ENCODE data around the gene SHTN1.

The SHTN1 gene, protein sequence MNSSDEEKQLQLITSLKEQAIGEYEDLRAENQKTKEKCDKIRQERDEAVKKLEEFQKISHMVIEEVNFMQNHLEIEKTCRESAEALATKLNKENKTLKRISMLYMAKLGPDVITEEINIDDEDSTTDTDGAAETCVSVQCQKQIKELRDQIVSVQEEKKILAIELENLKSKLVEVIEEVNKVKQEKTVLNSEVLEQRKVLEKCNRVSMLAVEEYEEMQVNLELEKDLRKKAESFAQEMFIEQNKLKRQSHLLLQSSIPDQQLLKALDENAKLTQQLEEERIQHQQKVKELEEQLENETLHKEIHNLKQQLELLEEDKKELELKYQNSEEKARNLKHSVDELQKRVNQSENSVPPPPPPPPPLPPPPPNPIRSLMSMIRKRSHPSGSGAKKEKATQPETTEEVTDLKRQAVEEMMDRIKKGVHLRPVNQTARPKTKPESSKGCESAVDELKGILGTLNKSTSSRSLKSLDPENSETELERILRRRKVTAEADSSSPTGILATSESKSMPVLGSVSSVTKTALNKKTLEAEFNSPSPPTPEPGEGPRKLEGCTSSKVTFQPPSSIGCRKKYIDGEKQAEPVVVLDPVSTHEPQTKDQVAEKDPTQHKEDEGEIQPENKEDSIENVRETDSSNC

DNA sequence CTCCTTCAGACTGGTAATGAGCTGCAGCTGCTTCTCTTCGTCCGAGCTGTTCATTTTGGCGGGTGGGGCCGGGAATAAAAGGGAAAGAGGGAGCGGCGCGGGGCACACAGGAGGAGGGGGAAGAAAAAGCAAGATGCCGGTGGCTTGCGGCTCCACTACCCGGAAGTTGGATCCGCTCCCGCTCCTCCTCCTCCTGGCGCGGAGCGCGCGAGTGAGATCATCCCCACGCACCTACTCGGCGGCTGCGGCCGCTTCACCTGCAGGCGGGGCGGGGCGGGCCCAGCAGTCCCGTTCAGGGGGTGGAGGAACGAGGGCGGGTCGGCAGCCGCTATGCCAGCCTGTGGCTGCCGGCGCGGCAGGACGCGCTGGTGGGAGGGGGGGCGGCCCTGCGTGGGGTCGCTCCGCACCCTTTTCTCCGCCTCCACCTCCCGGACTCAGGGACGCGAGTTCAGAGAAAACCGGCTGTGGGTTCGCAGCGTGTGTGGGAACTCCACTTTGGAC, at the start of gene SHTN1:
Gene SHTN1, minus strand, starts transcription at position 162 of the 501 bp plus-strand sequence. Its CDS starts 108 bp downstream, at position 54.
- Mint-ChIP-seq H3K27me3 (peaks cover 8% of the 10 kb centered on the region), H3K4me1 (peaks cover 2% of the 10 kb centered on the region), H3K4me3 (peak within 1 kb of the TSS; percentile 84), H3K36me3 (no peaks in the 10 kb centered on the region), H3K9me3 (no peaks in the 10 kb centered on the region), H3K27ac (no peak within 1 kb of the TSS)
- DNase-seq (ENCODE audit: low spot score in 2 of 2) (peak in 1 of 2 donors; percentile 11), ATAC-seq (ENCODE audit: low read depth) (peak; percentile 69)

DNA sequence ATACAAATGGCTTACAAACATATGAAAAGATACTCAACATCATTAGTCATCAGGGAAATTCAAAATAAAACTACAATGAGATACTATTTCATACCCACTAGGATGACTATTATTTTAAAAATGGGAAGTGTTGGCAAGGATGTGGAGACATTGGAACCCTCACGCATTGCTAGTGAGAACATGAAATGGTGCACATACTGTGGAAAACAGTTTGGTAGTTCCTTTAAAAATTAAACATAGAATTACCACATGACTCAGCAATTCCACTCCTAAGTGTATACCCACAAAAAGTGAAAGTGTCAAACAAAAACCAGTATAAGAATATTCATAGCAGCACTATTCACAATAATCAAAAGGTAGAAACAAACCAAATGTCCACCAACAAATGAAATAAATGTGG, 48.5 kb upstream of the SHTN1 start:
- Mint-ChIP-seq H3K9me3 (peaks cover 13% of the 10 kb centered on the region), H3K4me1 (no peaks in the 10 kb centered on the region), H3K27me3 (peaks cover 3% of the 10 kb centered on the region), H3K4me3 (no peak overlapping the region), H3K36me3 (peaks cover 1% of the 10 kb centered on the region), H3K27ac (no peak overlapping the region)
- ATAC-seq (ENCODE audit: low read depth), result no peak
- no peak for DNase-seq (ENCODE audit: low spot score in 2 of 2)

DNA sequence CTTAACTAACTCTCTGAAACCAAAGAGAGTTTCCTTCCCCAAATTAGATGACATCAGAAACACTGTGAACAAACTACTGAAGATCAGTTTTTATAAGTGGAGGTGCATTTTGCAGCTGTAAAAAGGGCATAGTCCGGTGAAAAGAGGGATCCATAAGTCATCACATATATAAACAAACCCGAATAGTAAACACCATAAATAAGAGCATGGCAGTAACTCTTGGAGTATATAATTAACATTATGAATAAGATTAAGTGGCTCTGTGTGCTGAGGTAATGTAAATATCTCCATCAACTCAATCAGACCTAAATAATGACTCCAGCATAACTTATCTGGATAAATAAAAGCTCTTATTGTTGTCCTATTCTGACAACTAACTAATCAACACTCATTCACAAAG, 43.0 kb upstream of the SHTN1 start:
- Mint-ChIP-seq H3K9me3 (peaks cover 22% of the 10 kb centered on the region), H3K4me1 (no peaks in the 10 kb centered on the region), H3K4me3 (no peak overlapping the region), H3K27me3 (peaks cover 4% of the 10 kb centered on the region), H3K36me3 (peaks cover 2% of the 10 kb centered on the region), H3K27ac (no peak overlapping the region)
- ATAC-seq (ENCODE audit: low read depth) (no peak), DNase-seq (ENCODE audit: low spot score in 2 of 2) (no peak)

DNA sequence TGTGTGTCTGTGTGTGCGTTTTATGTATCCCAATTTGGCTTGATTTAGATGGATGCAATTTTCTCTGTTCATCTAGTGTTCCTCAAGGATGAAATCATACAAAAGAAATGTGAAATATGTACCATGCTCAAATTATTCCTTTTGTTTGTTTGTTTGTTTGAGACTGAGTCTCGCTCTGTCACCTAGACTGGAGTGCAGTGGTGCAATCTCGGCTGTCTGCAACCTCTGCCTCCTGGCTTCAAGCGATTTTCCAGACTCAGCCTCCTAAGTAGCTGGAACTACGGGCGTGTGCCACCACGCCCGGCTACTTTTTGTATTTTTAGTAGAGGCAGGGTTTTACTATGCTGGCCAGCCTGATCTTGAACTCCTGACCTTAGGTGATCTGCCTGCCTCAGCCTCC, 11.3 kb upstream of the SHTN1 start:
- H3K27ac Mint-ChIP-seq, result no peak overlapping the region

DNA sequence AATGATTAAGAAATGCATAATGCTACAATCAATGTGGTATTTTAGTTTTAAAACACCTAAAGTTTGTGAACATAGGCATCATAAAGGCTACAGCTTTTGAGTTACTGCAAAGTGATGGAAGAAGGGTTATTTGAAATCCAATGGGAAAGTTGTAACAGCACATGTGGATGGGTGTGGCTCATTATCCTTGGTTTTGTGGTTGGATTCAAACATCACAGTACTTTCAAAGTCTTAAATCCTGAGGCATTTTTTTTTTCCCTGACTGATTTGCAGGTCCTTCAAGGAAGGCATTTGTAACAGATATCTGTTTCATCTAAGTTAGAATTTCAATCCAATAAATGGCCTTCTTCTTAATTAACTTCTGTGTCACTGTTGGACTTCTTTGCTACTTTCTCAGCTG, 9.8 kb upstream of the SHTN1 start:
- Mint-ChIP-seq H3K9me3 (no peaks in the 10 kb centered on the region), H3K4me1 (no peaks in the 10 kb centered on the region), H3K27ac (no peak overlapping the region), H3K4me3 (no peak overlapping the region), H3K36me3 (no peaks in the 10 kb centered on the region), H3K27me3 (no peaks in the 10 kb centered on the region)
- no peak for DNase-seq (ENCODE audit: low spot score in 2 of 2)
- ATAC-seq (ENCODE audit: low read depth), result no peak

More for the DNA sequence above, 11.3 kb upstream of the SHTN1 start:
- ATAC-seq (ENCODE audit: low read depth) (no peak), DNase-seq (ENCODE audit: low spot score in 2 of 2) (no peak)
- Mint-ChIP-seq H3K4me1 (no peaks in the 10 kb centered on the region), H3K9me3 (no peaks in the 10 kb centered on the region), H3K27me3 (no peaks in the 10 kb centered on the region), H3K36me3 (no peaks in the 10 kb centered on the region), H3K4me3 (no peak overlapping the region)

DNA sequence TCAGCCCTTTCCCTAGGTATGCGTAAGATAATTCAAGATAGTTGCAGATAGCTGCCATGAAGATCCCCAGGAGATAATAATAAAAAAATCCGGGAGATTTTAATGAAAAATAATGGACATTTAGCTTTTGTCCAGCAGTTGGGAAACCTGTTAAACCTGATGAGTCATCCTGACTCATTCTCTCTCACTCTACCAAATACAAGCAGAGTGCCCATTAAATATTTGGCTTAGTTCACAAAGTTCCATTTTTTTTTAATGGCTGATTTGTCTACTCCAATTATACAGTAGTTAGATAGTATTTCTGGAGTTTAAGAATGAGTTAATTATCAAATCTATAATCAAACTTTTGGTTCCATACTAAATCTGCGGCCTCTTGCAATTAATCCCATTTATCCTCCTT, 2.1 kb upstream of the SHTN1 start:
- Mint-ChIP-seq H3K36me3 (no peaks in the 10 kb centered on the region), H3K9me3 (no peaks in the 10 kb centered on the region), H3K27ac (no peak overlapping the region)

DNA sequence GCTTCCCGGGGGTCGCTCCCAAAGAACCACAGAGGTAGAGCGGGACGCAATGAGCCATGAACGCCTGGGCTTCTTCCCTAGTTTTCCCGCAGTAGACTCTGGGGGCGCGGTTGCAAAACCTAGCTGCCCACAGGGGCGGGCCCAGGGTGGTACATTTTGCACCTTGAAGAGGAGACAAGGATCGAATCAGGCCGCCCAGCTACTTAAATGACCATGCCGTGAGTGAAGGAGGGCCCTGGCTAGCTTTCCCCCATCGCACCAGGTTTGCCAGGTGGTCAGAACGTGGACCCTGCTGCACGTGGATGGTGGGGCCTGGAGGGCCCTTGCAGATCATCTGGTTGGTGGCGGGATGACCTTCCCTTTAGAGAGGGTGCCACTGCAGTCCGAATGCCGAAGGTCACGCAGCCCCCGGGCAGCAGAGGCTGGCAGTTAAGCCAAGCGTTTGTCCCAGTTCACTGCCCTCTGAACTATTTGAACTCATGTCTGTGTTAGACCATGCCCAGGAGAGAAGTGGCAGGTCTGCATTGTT, 604 bp upstream of the SHTN1 start:
- ATAC-seq (ENCODE audit: low read depth) (no peak), DNase-seq (ENCODE audit: low spot score in 2 of 2) (no peak)
- Mint-ChIP-seq H3K36me3 (no peaks in the 10 kb centered on the region), H3K27me3 (peaks cover 8% of the 10 kb centered on the region), H3K27ac (no peak overlapping the region), H3K4me1 (peaks cover 2% of the 10 kb centered on the region), H3K4me3 (peak overlapping the region; percentile 84), H3K9me3 (no peaks in the 10 kb centered on the region)

More for the DNA sequence above, 2.1 kb upstream of the SHTN1 start:
- Mint-ChIP-seq H3K4me3 (no peak overlapping the region), H3K27me3 (peaks cover 8% of the 10 kb centered on the region), H3K4me1 (peaks cover 2% of the 10 kb centered on the region)
- no peak for DNase-seq (ENCODE audit: low spot score in 2 of 2)
- no peak for ATAC-seq (ENCODE audit: low read depth)

DNA sequence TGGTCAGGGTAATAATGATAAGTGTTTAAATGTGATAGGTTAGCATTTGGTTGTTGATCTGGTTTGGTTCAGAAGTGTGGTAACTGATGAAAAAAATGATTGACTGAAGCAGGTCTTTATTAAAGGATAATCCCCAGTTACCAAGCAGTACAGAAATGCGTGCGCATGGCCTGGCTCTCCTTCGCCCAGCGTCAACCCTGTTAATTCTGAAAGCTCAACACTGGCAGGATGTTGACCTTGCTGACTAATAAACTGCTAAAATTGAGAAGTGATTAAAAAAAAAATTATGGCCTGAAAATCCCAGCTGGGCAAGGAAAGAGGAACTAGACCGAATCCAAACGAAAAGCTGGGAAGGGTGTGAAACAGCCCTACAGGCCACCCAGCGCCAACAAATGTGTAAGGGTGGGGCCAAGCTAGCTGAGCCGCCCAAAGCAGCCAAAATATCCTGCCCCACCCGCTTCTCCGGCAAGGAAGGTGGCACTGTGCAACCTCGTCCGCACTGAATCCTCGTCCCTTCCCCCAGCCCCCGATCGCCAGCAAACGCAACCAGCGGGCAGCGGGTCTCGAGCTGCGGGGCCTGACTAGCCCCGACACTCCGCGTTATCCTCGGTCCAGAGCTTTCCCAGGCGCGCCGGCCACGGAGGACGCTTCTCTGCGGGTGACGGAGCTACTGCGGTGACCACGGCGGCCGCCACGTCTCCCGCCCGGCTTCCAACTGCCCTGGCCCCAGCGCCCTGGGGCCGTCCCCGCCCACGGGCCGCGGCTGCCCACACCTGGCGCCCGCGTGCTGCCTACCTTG, 561 bp downstream of the SHTN1 start:
- ATAC-seq (ENCODE audit: low read depth) (peak; percentile 41), DNase-seq (ENCODE audit: low spot score in 2 of 2) (peak in 1 of 2 donors; percentile 10)
- peaks cover 8% of the 10 kb centered on the region for H3K27me3 Mint-ChIP-seq

DNA sequence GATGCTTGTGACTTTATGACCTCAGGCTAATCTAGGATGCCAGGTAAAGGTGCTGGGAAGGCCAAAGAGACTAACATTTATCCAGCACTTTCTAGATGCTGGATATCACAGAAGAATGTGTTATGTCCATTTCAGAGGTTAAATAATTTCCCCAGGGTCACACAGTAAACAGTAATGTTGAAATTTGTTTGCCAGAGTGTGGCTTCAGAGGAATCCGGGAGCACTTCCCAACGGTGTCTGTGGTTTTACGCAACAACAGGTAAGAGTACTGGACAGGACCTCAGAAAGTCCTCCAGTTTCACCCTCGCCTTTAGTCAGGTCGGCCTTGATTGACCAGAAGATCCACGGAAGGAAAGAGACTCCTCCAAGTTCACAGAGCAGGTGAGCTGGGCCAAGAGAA, 1.7 kb downstream of the SHTN1 start:
- H3K36me3 Mint-ChIP-seq, result no peaks in the 10 kb centered on the region
- H3K9me3 Mint-ChIP-seq, result no peaks in the 10 kb centered on the region
- H3K27me3 Mint-ChIP-seq, result peaks cover 11% of the 10 kb centered on the region
- ATAC-seq (ENCODE audit: low read depth), result no peak
- peaks cover 2% of the 10 kb centered on the region for H3K4me1 Mint-ChIP-seq
- H3K4me3 Mint-ChIP-seq, result peak overlapping the region; percentile 16
- H3K27ac Mint-ChIP-seq, result no peak overlapping the region
- no peak for DNase-seq (ENCODE audit: low spot score in 2 of 2)

More for the DNA sequence above, 561 bp downstream of the SHTN1 start:
- Mint-ChIP-seq H3K36me3 (no peaks in the 10 kb centered on the region), H3K4me3 (peak overlapping the region; percentile 84), H3K27ac (no peak overlapping the region), H3K9me3 (no peaks in the 10 kb centered on the region), H3K4me1 (peaks cover 2% of the 10 kb centered on the region)

DNA sequence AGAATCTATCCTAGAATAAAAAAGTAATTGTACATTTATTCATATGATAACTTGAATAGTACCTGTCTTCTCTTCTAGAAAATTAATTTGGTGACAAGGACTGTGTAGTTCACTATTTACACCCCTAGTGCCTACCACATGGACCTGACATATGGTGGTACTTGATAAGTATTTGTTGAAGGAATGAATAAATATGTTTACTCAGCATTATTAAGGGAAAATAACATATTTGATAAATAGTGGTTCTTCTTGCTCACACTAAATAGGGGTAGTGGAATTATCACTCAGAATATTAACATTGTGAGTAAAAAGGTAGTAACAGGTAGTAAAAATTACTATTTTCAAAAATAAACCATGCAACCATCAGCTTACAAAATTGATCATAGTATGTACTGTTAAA, 2.8 kb downstream of the SHTN1 start:
- no peak overlapping the region for H3K27ac Mint-ChIP-seq
- H3K4me1 Mint-ChIP-seq, result peaks cover 2% of the 10 kb centered on the region
- H3K4me3 Mint-ChIP-seq, result no peak overlapping the region
- DNase-seq (ENCODE audit: low spot score in 2 of 2) (no peak), ATAC-seq (ENCODE audit: low read depth) (no peak)
- no peaks in the 10 kb centered on the region for H3K9me3 Mint-ChIP-seq
- peaks cover 13% of the 10 kb centered on the region for H3K27me3 Mint-ChIP-seq
- H3K36me3 Mint-ChIP-seq, result no peaks in the 10 kb centered on the region

DNA sequence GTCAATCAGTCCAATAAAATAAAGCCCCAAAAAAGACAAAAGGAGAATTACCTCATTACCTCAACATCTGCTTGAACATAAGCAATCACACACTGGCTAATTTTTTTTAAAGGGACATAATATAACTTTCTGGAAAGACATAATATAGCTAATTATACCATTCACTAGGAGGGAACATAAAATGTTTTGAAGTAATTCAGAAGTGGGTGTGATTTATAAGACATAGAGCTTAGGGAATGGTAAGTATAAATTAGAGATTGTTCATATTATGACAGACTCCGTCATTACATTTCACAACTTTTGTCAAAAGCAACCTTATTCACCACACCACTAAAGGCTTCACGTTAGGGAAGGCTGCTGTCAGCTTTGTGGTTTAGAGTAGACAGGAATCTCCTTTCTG, 3.8 kb downstream of the SHTN1 start:
- Mint-ChIP-seq H3K9me3 (no peaks in the 10 kb centered on the region), H3K4me3 (no peak overlapping the region), H3K27ac (no peak overlapping the region), H3K27me3 (peaks cover 16% of the 10 kb centered on the region), H3K36me3 (no peaks in the 10 kb centered on the region), H3K4me1 (peaks cover 2% of the 10 kb centered on the region)
- ATAC-seq (ENCODE audit: low read depth), result no peak
- DNase-seq (ENCODE audit: low spot score in 2 of 2), result no peak

DNA sequence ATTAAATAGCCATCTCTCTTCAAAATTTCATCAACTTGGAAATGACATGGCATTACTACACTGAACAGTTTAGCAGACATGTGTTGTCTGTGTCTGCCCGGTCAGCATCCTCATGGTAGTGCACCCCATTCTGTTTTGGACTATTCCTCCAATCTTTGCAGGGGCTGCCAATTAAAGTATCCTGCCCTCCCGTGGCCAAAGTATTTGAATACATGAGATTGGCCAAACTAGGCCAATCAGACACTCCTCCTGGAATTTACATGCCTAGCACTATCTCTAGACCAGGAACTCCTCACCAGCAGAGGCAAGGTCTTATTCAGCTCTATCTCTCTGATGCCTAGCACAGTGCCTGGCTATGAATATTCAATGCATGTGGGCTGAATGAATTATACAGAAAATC, 4.4 kb downstream of the SHTN1 start:
- H3K27ac Mint-ChIP-seq, result no peak overlapping the region
- H3K9me3 Mint-ChIP-seq, result no peaks in the 10 kb centered on the region
- H3K36me3 Mint-ChIP-seq, result no peaks in the 10 kb centered on the region
- H3K4me1 Mint-ChIP-seq, result peaks cover 2% of the 10 kb centered on the region
- ATAC-seq (ENCODE audit: low read depth), result no peak
- H3K4me3 Mint-ChIP-seq, result no peak overlapping the region
- DNase-seq (ENCODE audit: low spot score in 2 of 2), result no peak
- peaks cover 14% of the 10 kb centered on the region for H3K27me3 Mint-ChIP-seq

DNA sequence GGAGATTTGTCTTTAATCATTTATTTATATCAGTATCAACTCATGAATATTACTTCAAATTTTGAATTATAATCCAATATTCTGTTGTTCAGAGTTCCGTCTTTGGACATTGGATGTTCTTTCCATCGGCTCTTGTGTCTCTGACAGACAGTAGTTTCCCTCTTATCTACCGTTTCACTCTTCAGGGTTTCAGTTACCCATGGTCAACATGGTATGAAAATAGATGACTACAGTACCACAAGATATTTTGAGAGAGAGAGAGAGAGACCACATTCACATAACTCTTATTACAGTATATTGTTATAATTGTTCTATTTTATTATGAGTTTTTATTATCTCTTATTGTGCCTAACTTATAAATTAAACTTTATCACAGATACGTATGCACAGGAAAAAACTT, 6.8 kb downstream of the SHTN1 start:
- Mint-ChIP-seq H3K27me3 (peaks cover 8% of the 10 kb centered on the region), H3K4me3 (no peak overlapping the region), H3K9me3 (no peaks in the 10 kb centered on the region), H3K4me1 (no peaks in the 10 kb centered on the region), H3K27ac (no peak overlapping the region), H3K36me3 (no peaks in the 10 kb centered on the region)
- no peak for ATAC-seq (ENCODE audit: low read depth)
- DNase-seq (ENCODE audit: low spot score in 2 of 2), result no peak

DNA sequence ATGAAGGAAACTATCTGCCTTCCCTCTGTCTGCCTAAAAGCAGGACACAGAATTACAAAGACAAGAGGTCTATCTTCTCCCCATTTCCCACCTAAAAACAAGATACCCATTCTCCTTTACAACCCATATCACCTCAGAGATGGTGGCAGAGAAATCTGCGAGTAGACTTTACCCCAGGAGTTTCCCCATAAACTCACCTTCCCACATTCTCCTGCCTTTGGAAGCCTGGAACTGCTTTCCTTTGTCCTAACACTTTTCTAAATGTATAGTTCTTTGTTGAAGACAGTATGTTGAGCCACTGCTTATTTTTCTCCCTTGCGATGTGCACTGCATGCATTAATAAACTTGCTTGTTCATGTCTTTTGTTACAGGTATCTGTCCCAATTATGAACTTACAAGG, 8.0 kb downstream of the SHTN1 start:
- Mint-ChIP-seq H3K4me1 (no peaks in the 10 kb centered on the region), H3K36me3 (no peaks in the 10 kb centered on the region), H3K4me3 (no peak overlapping the region), H3K27ac (no peak overlapping the region), H3K27me3 (peaks cover 8% of the 10 kb centered on the region), H3K9me3 (no peaks in the 10 kb centered on the region)
- ATAC-seq (ENCODE audit: low read depth) (no peak), DNase-seq (ENCODE audit: low spot score in 2 of 2) (no peak)

Measured in memory B cell (primary cell).